SH-SY5Y (cell line): ENCODE results near the gene ETFA.

ENCODE experiments used
- GATA2 ChIP-seq: IDR thresholded peaks from 2 replicates; pipeline ENCODE4 v1.6.1; 2011; ENCODE audit warnings: mild to moderate bottlenecking, low read depth, low read length
- GATA3 ChIP-seq: IDR thresholded peaks from 2 replicates; pipeline ENCODE4 v1.6.1; 2011; ENCODE audit warnings: low read depth, mild to moderate bottlenecking, low read length, moderate library complexity

ETFA gene

DNA sequence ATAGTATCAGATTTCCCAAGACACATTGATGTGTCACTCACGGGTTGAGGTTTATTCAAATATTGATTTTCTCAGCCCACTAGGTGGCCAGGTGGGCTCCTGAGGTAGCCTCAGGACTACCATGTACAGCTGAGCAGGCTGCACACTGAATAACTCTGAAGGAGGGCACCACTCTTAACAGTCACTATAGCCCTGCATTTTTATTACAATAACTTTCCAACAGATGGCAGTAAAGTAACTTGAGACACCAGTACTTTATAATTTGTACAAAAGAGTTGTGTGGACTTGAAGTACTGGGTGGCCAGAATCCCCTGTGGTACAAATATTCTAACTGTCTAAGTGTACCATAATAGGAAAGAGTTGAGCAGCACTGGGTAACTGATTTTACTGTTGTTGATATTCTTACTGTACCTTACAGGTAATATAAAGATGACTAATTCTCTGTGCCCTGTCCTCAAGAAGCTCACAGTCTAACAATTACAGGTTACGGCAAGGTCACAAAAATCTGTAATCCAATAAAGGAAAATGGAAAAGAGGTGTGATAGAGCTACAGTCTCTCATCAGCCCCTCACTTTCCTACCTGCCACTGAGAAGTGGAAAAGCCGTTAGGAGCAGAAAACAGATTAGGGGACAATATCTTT is 76.0 kb downstream of the ETFA start:
- no peak for TF ChIP-seq GATA2
- no peak for TF ChIP-seq GATA3

DNA sequence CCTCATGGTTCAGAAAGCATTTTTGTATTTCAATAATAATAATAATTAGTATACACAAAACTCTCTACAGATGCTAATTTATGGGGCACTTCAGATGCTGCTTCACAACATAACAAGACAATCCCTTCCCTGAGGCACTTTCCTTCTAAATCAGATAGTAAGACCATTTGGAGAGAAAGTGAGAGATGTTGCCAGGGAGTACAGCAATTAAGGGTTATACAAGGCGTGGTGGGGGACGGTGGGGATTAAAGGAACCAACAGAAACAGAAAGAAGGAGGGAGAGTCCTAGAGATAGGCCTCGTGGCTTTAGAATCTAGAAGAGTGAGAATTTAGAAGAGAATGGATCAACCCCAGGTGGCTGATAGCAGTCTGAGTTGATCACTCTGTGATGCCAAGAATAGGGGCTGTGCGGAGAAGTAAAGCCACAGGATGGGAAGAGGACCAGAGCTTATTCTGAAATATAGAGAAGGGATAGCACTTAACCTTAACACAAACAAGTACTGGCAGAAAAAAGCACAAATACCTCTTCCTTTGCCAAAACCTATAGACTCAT is 76.9 kb downstream of the ETFA start:
- TF ChIP-seq GATA3 (no peak), GATA2 (no peak)

DNA sequence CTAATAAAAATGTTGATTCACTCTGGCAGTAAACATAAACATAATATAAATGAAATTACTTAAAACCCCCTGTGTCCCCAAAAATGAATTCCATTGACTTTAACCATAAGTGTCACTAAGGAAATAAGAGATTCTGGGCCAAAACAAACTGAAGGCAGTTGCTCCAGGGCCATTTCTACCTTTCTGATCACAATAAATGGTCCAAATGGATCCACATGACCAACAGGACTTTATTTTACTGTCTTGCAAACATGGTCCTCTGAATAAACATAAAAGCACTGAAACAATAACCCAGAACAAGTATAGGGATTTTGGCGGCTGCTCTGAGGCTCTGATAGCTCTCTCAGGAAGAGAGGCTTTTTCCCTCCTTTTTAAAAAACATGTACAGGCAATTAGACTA is 77.3 kb downstream of the ETFA start:
- TF ChIP-seq GATA3 (no peak), GATA2 (no peak)

DNA sequence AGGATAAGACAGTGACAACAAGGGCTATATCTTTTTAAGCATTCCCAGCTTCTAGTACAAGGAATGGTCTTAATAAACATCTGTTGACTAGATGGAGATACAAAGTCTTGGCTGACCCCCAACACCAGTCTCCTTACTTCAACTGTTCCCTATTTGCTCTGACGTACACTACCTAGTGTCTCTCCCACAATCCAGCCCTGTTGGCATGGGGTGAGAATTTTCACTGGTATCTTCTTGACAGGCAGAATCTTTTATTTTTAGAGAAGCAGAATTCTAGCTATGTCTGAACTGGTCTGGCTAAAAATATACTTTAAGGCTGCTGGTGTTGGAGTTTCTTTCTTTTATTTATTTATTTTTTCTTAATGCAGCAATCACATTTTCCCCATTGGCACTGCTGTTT is 82.0 kb downstream of the ETFA start:
- TF ChIP-seq GATA2 (no peak), GATA3 (no peak)

DNA sequence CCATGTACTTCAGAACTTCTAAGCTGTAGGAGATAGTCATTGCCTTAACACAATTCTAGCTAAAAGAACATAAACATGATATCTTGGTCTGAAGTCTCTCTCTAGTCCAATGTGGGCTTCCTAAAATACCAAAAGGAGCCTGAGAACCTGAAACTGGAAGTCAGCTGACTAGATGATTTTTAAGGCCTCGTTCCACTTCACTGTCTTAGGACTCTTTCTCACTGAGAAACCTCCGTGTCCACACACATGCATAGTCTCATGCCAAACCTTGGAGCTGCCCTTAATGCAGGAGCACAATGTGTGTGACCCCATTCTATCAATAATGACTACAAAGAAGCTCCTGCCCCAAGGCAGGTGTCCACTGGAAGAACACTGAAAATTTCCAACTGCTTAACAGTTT is 87.7 kb downstream of the ETFA start:
- no peak for TF ChIP-seq GATA3

DNA sequence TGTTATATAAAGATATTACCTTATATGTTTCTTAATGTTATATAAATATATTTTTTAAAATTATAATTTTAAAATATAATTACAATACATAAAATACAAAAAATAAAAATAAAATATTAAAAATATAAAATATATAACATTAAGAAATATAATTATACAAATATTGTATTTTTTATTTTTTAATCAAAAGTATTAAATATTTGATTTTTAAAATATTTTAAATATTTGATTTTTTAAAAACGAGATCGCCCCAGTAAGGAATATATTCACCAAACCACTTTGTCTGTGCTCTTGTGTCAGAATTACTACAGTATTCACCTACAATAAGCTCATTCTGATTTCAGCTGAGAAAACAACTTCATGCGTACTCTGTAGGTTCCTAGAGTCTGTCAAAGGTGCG is 89.1 kb downstream of the ETFA start:
- TF ChIP-seq GATA3 (no peak), GATA2 (no peak)

DNA sequence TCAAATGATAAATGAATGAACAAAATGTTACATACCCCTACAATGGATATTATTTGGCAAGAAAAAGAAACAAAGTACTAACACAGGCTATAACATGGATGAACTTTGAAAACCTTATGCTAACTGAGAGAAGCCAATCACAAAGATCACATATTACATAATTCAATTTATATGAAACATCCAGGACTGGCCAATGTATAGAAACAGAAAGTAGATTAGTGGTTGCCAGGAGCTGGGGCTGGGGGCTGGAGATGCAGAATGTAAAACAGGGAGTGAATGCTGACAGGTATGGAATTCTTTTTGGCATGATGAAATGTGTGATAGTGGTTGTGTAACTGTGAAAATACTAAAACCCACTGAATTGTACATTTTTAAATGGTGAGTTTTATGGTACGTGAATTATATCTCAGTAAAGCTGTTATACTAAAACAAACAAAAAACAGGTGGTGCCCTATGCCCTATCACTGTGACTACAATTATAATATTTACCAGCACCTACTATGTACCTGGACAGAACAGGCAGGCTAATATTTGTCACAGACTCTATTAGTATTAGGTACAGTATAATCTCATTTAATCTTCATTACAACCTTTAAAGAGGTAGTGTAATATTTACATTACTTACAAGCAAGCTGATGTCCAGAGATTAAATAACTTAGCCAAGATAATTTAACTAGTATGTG is 90.0 kb downstream of the ETFA start:
- TF ChIP-seq GATA2 (no peak), GATA3 (no peak)

DNA sequence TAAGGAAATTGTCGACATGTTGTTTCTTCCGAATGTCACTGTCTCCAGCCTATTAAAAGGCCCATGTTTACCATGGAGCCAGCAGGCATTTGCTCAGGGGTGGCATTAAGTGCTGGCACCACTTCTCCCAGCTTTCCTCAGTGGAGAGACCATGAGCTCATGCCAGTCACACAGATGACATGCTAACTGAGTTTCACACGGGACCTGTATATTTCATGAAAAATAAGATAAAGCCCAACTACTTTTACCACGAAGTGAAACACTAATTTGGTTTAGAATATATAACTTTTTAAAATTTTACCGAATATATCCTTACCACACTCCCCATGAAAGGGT is 93.4 kb downstream of the ETFA start:
- TF ChIP-seq GATA2 (no peak), GATA3 (no peak)

DNA sequence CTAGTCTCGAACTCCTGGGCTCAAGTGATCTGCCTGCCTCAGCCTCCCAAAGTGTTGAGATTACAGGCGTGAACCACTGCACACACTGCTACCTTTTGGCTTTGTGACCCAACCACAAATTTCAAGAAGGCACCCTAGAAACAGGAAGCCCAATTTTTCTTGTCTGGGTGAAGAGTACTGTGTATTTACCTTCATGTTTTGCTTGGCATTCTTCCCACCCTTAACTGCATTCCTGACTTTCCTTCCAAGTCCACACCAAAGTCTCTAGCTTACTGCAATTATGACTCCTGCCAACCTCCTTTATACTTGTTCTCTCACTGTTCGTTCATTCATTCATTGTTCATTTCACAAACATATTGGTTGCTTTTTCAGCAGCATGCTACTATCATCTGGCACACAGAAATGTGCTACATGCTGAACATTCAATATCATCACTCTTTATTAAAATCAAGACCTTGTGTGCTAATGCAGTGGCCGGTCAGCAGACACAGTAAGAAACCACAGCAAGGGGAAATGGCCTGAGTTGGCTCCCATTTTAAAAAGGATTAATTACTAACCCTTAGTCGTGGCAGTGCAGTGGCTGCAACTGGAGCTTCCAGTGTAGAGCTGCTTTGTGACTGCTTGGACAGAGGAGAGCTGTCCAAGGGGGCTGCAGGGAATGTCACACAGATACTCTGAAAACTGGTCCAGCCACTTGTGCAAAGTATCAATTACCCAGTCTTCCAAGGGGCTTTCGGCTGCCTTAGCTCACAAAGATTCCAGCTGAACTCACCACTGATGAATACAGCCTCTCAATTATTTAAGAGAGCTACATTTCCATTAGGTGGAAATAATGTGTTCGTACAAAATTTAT is 94.0 kb downstream of the ETFA start:
- TF ChIP-seq GATA2 (no peak), GATA3 (no peak)

DNA sequence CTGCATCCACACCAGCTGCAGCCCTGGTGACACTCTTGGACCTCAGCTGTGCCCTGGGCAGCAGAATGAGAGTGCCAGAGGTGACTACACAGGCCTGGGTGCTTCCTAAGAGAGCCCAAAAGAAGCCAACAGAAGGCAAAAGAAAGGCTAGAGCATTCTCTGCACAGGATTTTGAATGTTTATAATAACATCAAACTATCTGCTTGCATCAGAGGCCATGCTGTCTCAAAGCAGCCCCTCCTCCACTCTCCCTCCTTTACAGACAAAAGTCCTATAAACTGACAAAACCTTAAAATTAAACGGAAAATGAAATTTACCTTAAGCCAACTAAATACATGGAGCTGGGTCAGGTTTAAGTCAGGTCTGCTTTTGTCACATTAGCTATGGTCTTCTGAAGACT is 95.6 kb downstream of the ETFA start:
- no peak for TF ChIP-seq GATA3
- no peak for TF ChIP-seq GATA2

DNA sequence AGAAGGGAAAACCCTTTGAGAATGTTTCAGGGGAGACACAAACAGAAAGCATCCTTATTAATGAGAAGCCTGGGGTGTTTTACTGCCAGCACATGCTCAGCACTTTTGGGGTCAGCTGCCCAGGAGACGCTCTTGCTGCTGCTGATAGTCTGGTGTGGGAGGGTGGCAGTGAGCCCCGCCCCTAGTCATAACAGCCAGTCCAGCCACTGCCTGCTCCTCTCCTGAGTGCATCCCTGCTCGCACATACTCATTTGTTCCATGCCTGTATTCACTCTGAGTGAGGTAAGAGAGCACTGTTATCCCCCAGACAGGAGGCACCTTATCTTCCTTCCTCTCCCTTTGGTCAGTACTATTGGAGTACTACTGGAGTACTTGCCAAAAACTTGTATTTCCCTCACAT is 101.3 kb downstream of the ETFA start:
- no peak for TF ChIP-seq GATA2
- no peak for TF ChIP-seq GATA3

DNA sequence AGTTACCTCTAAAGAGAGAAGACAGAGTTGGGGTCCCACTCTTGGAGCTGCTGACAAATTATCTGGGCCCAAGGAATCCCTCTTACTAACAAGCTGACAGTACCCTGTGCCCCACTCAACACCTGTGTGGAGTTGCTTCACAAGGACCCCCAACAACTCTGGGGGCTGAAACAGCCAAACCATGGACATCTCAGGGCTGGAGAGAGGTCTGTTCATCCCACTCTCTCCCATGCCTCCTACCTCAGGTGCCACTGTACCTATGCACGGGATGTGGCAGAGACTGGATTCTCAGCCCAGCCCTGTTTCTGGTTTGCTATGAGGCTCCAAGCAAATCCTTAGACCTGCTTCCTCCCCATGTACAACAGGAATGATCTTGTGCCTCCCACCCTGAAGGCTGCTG is 101.7 kb downstream of the ETFA start:
- TF ChIP-seq GATA2 (no peak), GATA3 (no peak)

DNA sequence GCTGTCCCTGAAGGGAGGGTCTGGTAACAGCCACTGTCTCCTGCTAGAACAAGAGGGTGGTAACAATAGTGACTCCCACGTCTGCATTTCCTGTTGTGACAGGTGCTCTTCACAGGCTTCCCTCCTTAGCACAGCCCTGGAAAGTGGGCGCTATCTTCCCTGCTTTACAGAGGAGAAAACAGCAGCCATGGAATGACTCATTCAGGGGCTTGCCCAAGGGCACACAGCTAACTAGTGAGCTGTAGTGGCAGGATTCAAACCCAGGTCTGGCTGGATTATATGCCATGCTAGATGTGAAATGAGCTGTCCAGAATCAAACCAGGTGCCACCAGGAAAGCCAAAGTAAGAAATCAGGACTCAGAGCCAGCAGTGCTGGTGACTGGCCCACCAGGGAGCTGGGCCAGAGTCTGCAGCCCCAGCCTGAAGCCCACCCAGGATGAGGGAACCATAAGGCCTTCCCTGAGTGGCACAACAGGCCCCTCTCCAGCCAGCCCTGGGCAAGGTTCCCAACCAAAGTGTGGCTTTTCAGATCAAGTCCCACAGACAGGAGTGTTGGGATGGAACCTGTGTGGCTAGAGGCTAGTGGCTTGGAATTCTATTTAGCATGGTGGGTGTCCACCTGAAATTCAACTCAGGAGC is 102.4 kb downstream of the ETFA start:
- TF ChIP-seq GATA2 (no peak), GATA3 (no peak)

DNA sequence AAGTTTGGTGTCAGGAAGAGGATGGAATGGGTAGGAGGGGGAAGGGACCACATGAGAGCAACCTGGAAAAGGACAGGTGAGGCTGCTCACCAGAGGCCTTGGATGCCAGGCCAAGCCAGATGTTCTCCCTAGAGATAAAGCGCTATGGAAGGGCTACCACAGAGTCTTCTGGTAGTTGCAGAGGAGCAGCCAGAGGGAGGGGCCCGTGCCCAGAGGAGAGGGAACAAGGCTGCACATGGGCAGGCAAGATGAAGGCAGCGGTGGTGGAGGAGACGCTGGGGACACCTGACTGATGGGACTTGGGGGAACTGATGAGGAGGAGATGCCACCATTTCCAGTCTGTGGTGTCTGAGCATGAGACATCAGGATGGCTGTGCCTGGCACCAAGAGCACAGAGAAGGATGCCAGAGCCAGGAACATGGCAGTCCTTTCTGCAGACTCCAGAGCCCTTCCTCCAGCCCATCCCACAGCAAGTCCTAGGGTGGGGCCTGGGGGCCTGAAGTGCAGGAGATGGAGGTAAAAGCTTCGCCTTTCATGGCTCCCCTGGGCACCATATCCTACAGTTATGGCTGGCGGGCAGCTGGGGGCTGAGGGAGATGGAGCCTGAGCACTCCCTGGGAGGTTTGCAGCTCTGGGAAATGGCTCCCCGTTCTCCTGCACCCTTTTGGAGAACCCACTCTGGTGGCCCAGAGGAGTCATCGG is 103.0 kb downstream of the ETFA start:
- TF ChIP-seq GATA2 (no peak), GATA3 (no peak)

DNA sequence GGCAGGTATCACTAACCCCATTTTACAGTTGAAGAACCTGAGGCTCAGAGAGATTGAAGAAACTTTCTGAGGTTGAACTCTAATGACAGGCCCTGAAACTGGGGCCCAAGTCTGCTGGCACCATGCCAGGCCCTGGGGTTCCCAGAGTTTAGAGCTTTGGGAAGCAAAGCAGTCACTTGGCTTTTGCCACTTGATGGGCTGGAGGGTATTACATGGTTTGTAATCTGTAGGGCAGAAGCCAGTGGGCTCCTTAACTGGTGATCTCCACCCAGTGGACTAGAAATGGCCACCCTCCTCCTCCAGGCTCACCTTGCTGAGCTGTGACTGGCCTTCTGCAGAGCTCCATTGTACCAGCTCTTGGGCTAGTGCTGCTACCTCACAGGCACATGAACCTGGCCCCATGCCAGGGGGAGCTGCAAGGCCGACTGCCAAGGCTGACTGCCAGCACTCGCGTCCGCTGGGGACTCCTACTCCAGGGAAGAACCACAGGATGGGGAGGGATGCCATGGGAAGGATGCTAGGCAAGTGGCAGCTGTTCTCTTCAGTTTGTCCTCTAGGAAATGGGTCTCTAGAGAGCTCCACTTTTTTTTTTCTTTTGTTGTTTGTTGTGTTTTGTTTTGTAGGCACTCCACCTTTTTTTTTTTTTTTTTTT is 104.8 kb downstream of the ETFA start:
- TF ChIP-seq GATA3 (no peak), GATA2 (no peak)
